Thoracic aorta (tissue), 2 donors: ENCODE measurements around the gene CRACR2B. TPM values are rescaled to one million over a fixed set of nuclear protein-coding genes. Genes with fewer than 3 reads are reported as not detected.

Source experiments
- ATAC-seq: fragments of 150-250 bp; one replicate; pipeline ENCODE4 v1.8.0; 2017; ENCODE audit warnings: low read depth; ENCODE audit not compliant: insufficient number of reproducible peaks, low FRiP score
- DNase-seq: peaks from one replicate; pipeline ENCODE4 v3.0.0-alpha.2; 2020; ENCODE audit warnings: low spot score
- H3K27ac ChIP-seq, 2 donors: fragments of 200-600 bp; sonication (generic); 1 replicate in 1 of 2; 2 replicates in 1 of 2; pipeline ENCODE4 v1.5.1; 2016; ENCODE audit warnings: mild to moderate bottlenecking in 2 of 2, moderate library complexity in 2 of 2
- H3K27me3 ChIP-seq: fragments of 200-600 bp; sonication (generic); replicated peaks from 2 replicates; pipeline ENCODE4 v1.6.0; 2016; ENCODE audit warnings: mild to moderate bottlenecking; ENCODE audit not compliant: insufficient read depth
- H3K36me3 ChIP-seq: fragments of 200-600 bp; sonication (generic); one replicate; pipeline ENCODE4 v1.5.1; 2016
- H3K4me1 ChIP-seq, 2 donors: fragments of 200-600 bp; sonication (generic); 1 replicate in 1 of 2; 2 replicates in 1 of 2; pipeline versions ENCODE4 v1.5.1 to v1.6.0; 2016; ENCODE audit warnings: low read depth in 2 of 2, mild to moderate bottlenecking in 1 of 2; ENCODE audit not compliant: control insufficient read depth in 1 of 2
- H3K4me3 ChIP-seq: fragments of 200-600 bp; sonication (generic); 2 replicates; pipeline ENCODE4 v1.5.1; 2016; ENCODE audit warnings: mild to moderate bottlenecking
- H3K9me3 ChIP-seq: fragments of 200-600 bp; sonication (generic); 2 replicates; pipeline ENCODE4 v1.5.1; 2016
- total RNA-seq, 2 donors: library from RNA; depleted of rRNA; stranded (reverse); fragments of >200 nt; gene quantifications; one replicate each; pipeline versions ENCODE4 v1.1.0 to v1.2.3, GENCODE V29; 2016
- TF ChIP-seq, protein P1 (sequence below): fragments of 200-600 bp; sonication (generic); IDR thresholded peaks from one replicate; pipeline ENCODE4 v1.5.1; 2019; ENCODE audit warnings: antibody characterized with exemption

The CRACR2B gene
- total RNA-seq, 2 donors from 2014 or later: 9.6 to 11.6 TPM

GRCh38 chr11:795634-796564 is 31.8 kb upstream of the CRACR2B start:
- Histone ChIP-seq H3K27me3 (no peaks in the 10 kb centered on the region), H3K4me1 (peaks cover 10 to 27% of the 10 kb centered on the region in 2 donors), H3K36me3 (peaks cover 5% of the 10 kb centered on the region), H3K9me3 (no peaks in the 10 kb centered on the region), H3K27ac (peak overlapping the region; percentile 69 to 79), H3K4me3 (peak overlapping the region; percentile 86)
- ATAC-seq (no peak), DNase-seq (peak; percentile 43)
- TF ChIP-seq, protein P1, sequence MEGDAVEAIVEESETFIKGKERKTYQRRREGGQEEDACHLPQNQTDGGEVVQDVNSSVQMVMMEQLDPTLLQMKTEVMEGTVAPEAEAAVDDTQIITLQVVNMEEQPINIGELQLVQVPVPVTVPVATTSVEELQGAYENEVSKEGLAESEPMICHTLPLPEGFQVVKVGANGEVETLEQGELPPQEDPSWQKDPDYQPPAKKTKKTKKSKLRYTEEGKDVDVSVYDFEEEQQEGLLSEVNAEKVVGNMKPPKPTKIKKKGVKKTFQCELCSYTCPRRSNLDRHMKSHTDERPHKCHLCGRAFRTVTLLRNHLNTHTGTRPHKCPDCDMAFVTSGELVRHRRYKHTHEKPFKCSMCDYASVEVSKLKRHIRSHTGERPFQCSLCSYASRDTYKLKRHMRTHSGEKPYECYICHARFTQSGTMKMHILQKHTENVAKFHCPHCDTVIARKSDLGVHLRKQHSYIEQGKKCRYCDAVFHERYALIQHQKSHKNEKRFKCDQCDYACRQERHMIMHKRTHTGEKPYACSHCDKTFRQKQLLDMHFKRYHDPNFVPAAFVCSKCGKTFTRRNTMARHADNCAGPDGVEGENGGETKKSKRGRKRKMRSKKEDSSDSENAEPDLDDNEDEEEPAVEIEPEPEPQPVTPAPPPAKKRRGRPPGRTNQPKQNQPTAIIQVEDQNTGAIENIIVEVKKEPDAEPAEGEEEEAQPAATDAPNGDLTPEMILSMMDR: no peak

DNA sequence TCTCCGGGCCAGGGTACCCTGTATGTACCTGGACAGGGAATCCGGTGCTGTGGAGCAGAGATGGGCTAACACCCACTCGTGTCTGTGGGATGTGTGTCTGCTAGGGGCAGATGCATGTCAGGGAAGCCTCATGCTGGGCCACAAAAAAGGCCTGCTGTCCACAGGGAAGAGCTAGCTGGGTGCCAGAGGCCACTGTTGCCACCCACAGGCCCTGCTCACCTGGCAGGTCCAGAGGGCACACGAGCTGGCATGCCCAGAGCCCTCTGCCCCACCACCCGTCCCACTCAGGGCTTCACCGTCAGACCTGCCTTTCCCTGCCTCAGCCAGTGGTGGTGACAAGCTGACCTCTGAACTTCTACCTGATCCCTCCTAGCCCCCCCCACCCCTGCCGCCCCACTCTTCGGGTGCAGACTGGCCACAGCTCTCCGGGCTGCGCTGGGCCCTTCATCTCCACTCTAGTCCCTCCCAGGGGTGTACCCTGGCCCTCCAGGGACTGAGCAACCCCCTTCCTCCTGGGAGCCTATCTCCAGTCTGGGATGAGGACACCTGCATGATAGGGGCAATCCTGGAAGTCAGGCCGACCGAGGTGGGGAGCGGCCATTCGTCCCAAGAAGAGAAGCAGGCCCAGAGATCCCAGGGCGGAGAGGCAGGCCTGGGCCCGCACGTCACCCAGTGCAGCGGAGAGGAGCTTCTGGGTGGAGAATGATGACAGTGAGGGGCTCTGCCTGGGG is 31.0 kb upstream of the CRACR2B start:
- H3K27ac ChIP-seq: peak overlapping the region; percentile 69 to 79
- peaks cover 10 to 27% of the 10 kb centered on the region in 2 donors for H3K4me1 ChIP-seq
- TF ChIP-seq, protein P1: no peak
- no peaks in the 10 kb centered on the region for H3K9me3 ChIP-seq
- no peak for DNase-seq
- H3K27me3 ChIP-seq: no peaks in the 10 kb centered on the region
- ATAC-seq: no peak
- H3K36me3 ChIP-seq: peaks cover 11% of the 10 kb centered on the region
- H3K4me3 ChIP-seq: peak overlapping the region; percentile 86

- Histone ChIP-seq H3K9me3 (no peaks in the 10 kb centered on the region), H3K27me3 (no peaks in the 10 kb centered on the region)
Observed at GRCh38 chr11:797296-798092, 30.2 kb upstream of the CRACR2B start.

GRCh38 chr11:798093-798713 is 29.5 kb upstream of the CRACR2B start, which contains the start of gene SLC25A22:
Gene SLC25A22, minus strand, starts transcription at chr11:798281. Its CDS starts 3,275 bp downstream, at chr11:795006.
- peaks cover 10 to 34% of the 10 kb centered on the region in 2 donors for H3K4me1 ChIP-seq
- TF ChIP-seq, protein P1: peak; percentile 82
- ATAC-seq (peak; percentile 52), DNase-seq (no peak)
- peak within 1 kb of the TSS; percentile 69 to 79 for H3K27ac ChIP-seq
- H3K9me3 ChIP-seq: no peaks in the 10 kb centered on the region
- peak within 1 kb of the TSS; percentile 86 for H3K4me3 ChIP-seq
- H3K27me3 ChIP-seq: no peaks in the 10 kb centered on the region
- H3K36me3 ChIP-seq: peaks cover 18% of the 10 kb centered on the region

More at GRCh38 chr11:797296-798092, 30.2 kb upstream of the CRACR2B start:
- Histone ChIP-seq H3K4me1 (peaks cover 10 to 27% of the 10 kb centered on the region in 2 donors), H3K4me3 (peak overlapping the region; percentile 86), H3K36me3 (peaks cover 12% of the 10 kb centered on the region), H3K27ac (peak overlapping the region; percentile 69 to 79)
- ATAC-seq (peak; percentile 12), DNase-seq (no peak)
- TF ChIP-seq, protein P1: no peak
